ENCODE data around the gene DPH3. TPM values are rescaled to one million over a fixed set of nuclear protein-coding genes. Genes with fewer than 3 reads are reported as not detected.
A peak's percentile ranks its signal among the peaks of the same experiment; 100 is the strongest.

The DPH3 gene
- polyA plus RNA-seq, 1 experiment = 11.4 TPM

GRCh38 chr3:16279010-16279801 is 14.5 kb upstream of the DPH3 start:
- DNase-seq (ENCODE audit: low read depth) = no peak
- POLR2A ChIA-PET = no interaction called here
- CTCF ChIA-PET = interaction anchor here (0.7 to 1.9 kb wide), 2 partner anchors 37 to 272 kb away, joined by 3 to 5 read pairs; no protein-coding TSS in a partner anchor

DNA sequence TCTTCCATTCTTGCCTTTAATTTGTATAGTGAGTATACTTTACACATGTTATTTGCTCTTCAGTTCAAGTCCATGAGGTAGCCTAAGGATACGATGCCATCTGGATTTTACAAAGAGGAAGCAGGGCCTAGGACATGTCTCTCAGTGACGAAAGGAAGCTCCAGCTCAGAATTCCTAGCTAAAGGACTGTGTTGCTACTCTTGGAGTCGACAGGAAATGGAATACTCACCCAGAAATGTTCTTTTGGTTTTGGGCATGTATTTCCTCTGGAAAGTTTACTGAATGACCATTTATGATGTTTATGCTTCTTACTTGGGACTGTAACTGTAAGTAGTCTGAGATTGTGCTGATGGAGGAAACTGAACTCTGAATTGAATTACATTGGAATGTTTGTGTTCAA is 12.7 kb upstream of the DPH3 start:
- CTCF ChIA-PET = interaction anchor here (0.9 to 1.9 kb wide), 3 partner anchors 9 to 274 kb away, joined by 3 to 5 read pairs (median 4); no protein-coding TSS in a partner anchor
- peaks cover 3% of the 10 kb centered on the region; the same call in 1 of the 2 replicates for H3K36me3 ChIP-seq (ENCODE audit: control insufficient read depth, insufficient read depth, low read length)
- peak; percentile 10 for DNase-seq (ENCODE audit: low read depth)
- POLR2A ChIA-PET = no interaction called here
- H3K4me3 ChIP-seq (ENCODE audit: low read depth, low read length) = no peak overlapping the region
- TF ChIP-seq, protein P1, sequence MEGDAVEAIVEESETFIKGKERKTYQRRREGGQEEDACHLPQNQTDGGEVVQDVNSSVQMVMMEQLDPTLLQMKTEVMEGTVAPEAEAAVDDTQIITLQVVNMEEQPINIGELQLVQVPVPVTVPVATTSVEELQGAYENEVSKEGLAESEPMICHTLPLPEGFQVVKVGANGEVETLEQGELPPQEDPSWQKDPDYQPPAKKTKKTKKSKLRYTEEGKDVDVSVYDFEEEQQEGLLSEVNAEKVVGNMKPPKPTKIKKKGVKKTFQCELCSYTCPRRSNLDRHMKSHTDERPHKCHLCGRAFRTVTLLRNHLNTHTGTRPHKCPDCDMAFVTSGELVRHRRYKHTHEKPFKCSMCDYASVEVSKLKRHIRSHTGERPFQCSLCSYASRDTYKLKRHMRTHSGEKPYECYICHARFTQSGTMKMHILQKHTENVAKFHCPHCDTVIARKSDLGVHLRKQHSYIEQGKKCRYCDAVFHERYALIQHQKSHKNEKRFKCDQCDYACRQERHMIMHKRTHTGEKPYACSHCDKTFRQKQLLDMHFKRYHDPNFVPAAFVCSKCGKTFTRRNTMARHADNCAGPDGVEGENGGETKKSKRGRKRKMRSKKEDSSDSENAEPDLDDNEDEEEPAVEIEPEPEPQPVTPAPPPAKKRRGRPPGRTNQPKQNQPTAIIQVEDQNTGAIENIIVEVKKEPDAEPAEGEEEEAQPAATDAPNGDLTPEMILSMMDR (IDR thresholded peaks at IDR 0.05; ENCODE audit: insufficient read depth, low read depth, low read length) = no peak
- H3K27me3 ChIP-seq (ENCODE audit: control insufficient read depth, insufficient read depth, low read length) = no peaks in the 10 kb centered on the region

More at GRCh38 chr3:16279010-16279801, 14.5 kb upstream of the DPH3 start:
- no peaks in the 10 kb centered on the region for H3K27me3 ChIP-seq (ENCODE audit: control insufficient read depth, insufficient read depth, low read length)
- H3K36me3 ChIP-seq (ENCODE audit: control insufficient read depth, insufficient read depth, low read length) = peaks cover 2% of the 10 kb centered on the region; the same call in 1 of the 2 replicates
- H3K4me3 ChIP-seq (ENCODE audit: low read depth, low read length) = no peak overlapping the region
- TF ChIP-seq, protein P1 (IDR thresholded peaks at IDR 0.05; ENCODE audit: insufficient read depth, low read depth, low read length) = no peak

DNA sequence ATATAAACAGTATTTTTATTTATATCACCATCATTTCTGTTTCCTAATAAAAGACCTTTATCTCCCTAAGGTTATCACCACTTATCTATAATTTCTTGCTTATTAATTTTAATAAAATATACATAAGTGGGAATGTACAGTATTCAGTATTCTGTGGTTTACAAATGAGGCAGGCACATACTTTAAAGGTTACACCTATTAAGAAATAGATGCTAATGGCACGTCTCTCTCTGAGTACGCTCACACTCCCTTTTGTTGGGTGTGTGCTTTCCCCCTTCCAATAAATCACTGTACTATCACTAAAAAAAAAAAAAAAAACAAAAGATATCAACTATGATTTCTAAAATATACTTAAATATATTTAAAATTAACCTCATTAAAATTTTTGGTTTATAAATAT is 9.1 kb upstream of the DPH3 start:
- TF ChIP-seq, protein P1 (IDR thresholded peaks at IDR 0.05; ENCODE audit: insufficient read depth, low read depth, low read length) = no peak
- CTCF ChIA-PET = no interaction called here
- Histone ChIP-seq H3K27me3 (ENCODE audit: control insufficient read depth, insufficient read depth, low read length) (no peaks in the 10 kb centered on the region), H3K36me3 (ENCODE audit: control insufficient read depth, insufficient read depth, low read length) (peaks cover 3% of the 10 kb centered on the region), H3K4me3 (ENCODE audit: low read depth, low read length) (no peak overlapping the region)
- POLR2A ChIA-PET = no interaction called here
- DNase-seq (ENCODE audit: low read depth) = no peak

DNA sequence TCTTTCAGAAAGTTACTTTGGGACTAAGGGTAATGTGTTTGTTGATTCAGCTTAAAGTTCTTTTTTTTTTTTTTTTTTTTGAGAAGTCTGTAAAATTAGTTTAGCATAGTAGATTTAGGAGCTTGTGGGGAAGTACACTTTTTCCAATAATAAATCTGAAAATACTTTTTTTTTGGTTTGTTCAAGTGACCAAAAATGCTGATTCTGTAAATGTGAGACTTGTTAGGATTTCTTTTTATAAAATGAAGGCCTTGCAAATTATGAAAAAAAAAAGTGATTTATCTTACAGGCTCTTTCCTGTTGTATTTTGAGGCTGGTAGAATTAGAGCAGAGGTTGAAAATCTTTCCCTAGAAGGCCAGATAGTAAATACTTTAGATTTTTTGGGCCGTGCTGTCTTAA is 7.8 kb upstream of the DPH3 start:
- DNase-seq (ENCODE audit: low read depth) = no peak
- ChIA-PET CTCF (interaction anchor here (1.2 kb wide), 1 partner anchor 22 kb away, joined by 3 read pairs; no protein-coding TSS in a partner anchor), POLR2A (no interaction called here)
- peaks cover 3% of the 10 kb centered on the region for H3K36me3 ChIP-seq (ENCODE audit: control insufficient read depth, insufficient read depth, low read length)
- TF ChIP-seq, protein P1 (IDR thresholded peaks at IDR 0.05; ENCODE audit: insufficient read depth, low read depth, low read length) = no peak
- H3K27me3 ChIP-seq (ENCODE audit: control insufficient read depth, insufficient read depth, low read length) = no peaks in the 10 kb centered on the region
- H3K4me3 ChIP-seq (ENCODE audit: low read depth, low read length) = no peak overlapping the region

DNA sequence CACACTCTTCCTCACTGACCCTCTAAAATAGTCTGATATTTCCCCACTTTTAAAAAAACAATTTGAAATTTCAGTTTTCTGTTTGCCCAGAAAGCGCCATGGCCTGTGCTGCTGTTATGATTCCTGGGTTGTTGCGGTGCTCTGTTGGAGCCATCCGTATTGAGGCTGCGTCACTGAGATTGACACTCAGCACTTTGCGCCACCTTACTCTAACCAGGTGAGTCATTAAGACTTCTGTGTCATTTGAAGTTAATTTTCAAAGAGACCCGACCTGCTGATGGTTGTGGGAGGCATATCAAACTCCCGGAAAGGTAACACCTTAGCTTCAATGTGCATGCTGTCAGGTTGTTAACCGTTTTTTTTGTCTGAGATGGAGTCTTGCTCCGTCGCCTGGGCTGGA is 6.1 kb upstream of the DPH3 start:
- TF ChIP-seq, protein P1 (IDR thresholded peaks at IDR 0.05; ENCODE audit: insufficient read depth, low read depth, low read length) = no peak
- ChIA-PET POLR2A (no interaction called here), CTCF (interaction anchor here (0.8 kb wide), 1 partner anchor 19 kb away, joined by 3 read pairs; no protein-coding TSS in a partner anchor)
- no peaks in the 10 kb centered on the region for H3K27me3 ChIP-seq (ENCODE audit: control insufficient read depth, insufficient read depth, low read length)
- H3K36me3 ChIP-seq (ENCODE audit: control insufficient read depth, insufficient read depth, low read length) = peaks cover 3% of the 10 kb centered on the region
- no peak overlapping the region for H3K4me3 ChIP-seq (ENCODE audit: low read depth, low read length)
- no peak for DNase-seq (ENCODE audit: low read depth)
